DOHH2 (cell line): ENCODE results near the gene PPP1R18.
A peak's percentile ranks its signal among the peaks of the same experiment; 100 is the strongest.
"Not testable (repeated sequence)": the region's sequence is repeated elsewhere in the genome, so short reads cannot be mapped to it uniquely, and the experiment has no call there.

Experiments used
- H3F3A ChIP-seq: fragments of 200-600 bp; sonication (generic), shearing (Covaris generic); 2 replicates; pipeline ENCODE4 v1.6.0; 2016; ENCODE audit warnings: antibody characterized with exemption, mild to moderate bottlenecking; ENCODE audit not compliant: control insufficient read depth, insufficient read depth
- H3K27ac ChIP-seq: fragments of 200-600 bp; sonication (generic); 2 replicates; pipeline ENCODE4 v1.5.1; 2014; ENCODE audit warnings: low read depth, mild to moderate bottlenecking, low read length, moderate library complexity
- H3K27me3 ChIP-seq: fragments of 200-600 bp; sonication (generic); 2 replicates; pipeline ENCODE4 v1.6.1; 2014; ENCODE audit warnings: mild to moderate bottlenecking, low read length, mixed read lengths; ENCODE audit not compliant: control insufficient read depth
- H3K36me3 ChIP-seq: fragments of 200-600 bp; sonication (generic); 2 replicates; pipeline ENCODE4 v1.6.1; 2014; ENCODE audit warnings: mild to moderate bottlenecking, low read length, moderate library complexity, mixed read lengths; ENCODE audit not compliant: control insufficient read depth
- H3K4me1 ChIP-seq: fragments of 200-600 bp; sonication (generic); 2 replicates; pipeline ENCODE4 v1.6.1; 2014; ENCODE audit warnings: mild to moderate bottlenecking, low read length, mixed read lengths; ENCODE audit not compliant: control insufficient read depth
- H3K4me2 ChIP-seq: fragments of 200-600 bp; sonication (generic); 2 replicates; pipeline ENCODE4 v1.6.0; 2014; ENCODE audit warnings: mild to moderate bottlenecking, low read length, moderate library complexity
- H3K4me3 ChIP-seq: fragments of 200-600 bp; sonication (generic); 2 replicates; pipeline ENCODE4 v1.5.1; 2014; ENCODE audit warnings: mild to moderate bottlenecking, low read length, mixed read lengths
- H3K79me2 ChIP-seq: fragments of 200-600 bp; sonication (generic); 2 replicates; pipeline ENCODE4 v1.6.1; 2014; ENCODE audit warnings: mild to moderate bottlenecking, low read length, mixed read lengths; ENCODE audit not compliant: control insufficient read depth
- H3K9me2 ChIP-seq: fragments of 200-600 bp; sonication (generic); replicated peaks from 2 replicates; pipeline ENCODE4 v1.6.1; 2014; ENCODE audit warnings: mild to moderate bottlenecking, low read length, mixed read lengths; ENCODE audit not compliant: control insufficient read depth
- H3K9me3 ChIP-seq: fragments of 200-600 bp; sonication (generic); 2 replicates; pipeline ENCODE4 v1.6.1; 2014; ENCODE audit warnings: antibody characterized with exemption, low read length, mixed read lengths; ENCODE audit not compliant: control insufficient read depth, insufficient read depth
- H4K20me1 ChIP-seq: fragments of 200-600 bp; sonication (generic); 2 replicates; pipeline ENCODE4 v1.6.0; 2014; ENCODE audit warnings: low read depth, mild to moderate bottlenecking, antibody characterized with exemption, low read length, moderate library complexity; ENCODE audit not compliant: control insufficient read depth, insufficient read depth
- EZH2phosphoT487 ChIP-seq: fragments of 200-600 bp; sonication (generic); IDR thresholded peaks from 2 replicates; pipeline ENCODE4 v1.6.1; 2017; ENCODE audit warnings: borderline replicate concordance, mild to moderate bottlenecking, antibody characterized with exemption, low read length, moderate library complexity, mixed read lengths
- TF ChIP-seq, protein P1 (sequence below): fragments of 200-600 bp; sonication (generic); IDR thresholded peaks from one replicate; pipeline ENCODE4 v1.5.1; 2014; ENCODE audit warnings: antibody characterized with exemption, mild to moderate bottlenecking, low read depth, low read length; ENCODE audit not compliant: poor library complexity, severe bottlenecking

Gene PPP1R18

DNA sequence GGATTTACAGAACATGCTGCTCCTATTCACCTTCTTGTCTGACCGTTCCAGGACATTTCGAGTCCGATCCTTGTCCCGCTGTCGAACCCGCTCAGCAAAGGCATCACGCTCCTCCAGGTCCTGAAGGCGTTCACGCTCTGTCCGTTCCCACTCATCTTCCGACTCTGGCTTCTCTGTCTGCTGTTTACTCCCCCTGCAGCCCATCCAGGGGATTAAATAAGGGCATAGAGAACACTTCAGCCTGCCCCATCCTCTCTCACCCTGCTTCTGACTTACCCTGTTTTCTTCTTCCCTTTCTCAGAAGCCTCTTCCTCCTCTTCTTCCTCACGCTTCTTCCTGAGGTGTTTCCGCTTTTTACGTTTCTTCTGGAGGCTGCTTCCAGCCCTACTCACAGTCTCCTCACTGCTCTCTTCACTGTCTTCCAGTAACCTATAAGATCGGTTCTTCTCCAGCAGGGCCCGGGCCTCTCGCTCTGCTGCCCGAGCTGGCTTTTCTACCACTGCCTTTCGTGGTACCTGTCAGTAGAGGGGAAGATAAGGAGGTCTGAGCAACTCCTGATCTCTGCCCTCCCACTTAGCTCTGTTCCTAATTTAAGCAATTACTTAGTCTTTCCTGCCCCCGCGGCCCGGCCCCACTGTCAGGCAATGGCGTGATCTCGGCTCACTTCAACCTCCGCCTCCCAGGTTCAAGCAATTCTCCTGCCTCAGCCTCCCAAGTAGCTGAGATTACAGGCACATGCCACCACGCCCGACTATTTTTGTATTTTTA, 15.5 kb downstream of the PPP1R18 start:
- TF ChIP-seq, protein P1, sequence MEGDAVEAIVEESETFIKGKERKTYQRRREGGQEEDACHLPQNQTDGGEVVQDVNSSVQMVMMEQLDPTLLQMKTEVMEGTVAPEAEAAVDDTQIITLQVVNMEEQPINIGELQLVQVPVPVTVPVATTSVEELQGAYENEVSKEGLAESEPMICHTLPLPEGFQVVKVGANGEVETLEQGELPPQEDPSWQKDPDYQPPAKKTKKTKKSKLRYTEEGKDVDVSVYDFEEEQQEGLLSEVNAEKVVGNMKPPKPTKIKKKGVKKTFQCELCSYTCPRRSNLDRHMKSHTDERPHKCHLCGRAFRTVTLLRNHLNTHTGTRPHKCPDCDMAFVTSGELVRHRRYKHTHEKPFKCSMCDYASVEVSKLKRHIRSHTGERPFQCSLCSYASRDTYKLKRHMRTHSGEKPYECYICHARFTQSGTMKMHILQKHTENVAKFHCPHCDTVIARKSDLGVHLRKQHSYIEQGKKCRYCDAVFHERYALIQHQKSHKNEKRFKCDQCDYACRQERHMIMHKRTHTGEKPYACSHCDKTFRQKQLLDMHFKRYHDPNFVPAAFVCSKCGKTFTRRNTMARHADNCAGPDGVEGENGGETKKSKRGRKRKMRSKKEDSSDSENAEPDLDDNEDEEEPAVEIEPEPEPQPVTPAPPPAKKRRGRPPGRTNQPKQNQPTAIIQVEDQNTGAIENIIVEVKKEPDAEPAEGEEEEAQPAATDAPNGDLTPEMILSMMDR = peak; percentile 28
- no peak for TF ChIP-seq EZH2phosphoT487
- Histone ChIP-seq H3K27me3 (no peaks in the 10 kb centered on the region), H3K9me2 (no peaks in the 10 kb centered on the region), H3K36me3 (peaks cover 38% of the 10 kb centered on the region), H3K4me2 (peak overlapping the region; percentile 68; the same call in 1 of the 2 replicates), H3K4me1 (peaks cover 25% of the 10 kb centered on the region), H3K27ac (no peak overlapping the region), H3K4me3 (0 out of 2 replicates have a peak overlapping the region, but pooled peaks have one; percentile 90), H3K79me2 (peaks cover 26% of the 10 kb centered on the region), H4K20me1 (no peaks in the 10 kb centered on the region), H3F3A (peaks cover 14% of the 10 kb centered on the region), H3K9me3 (no peaks in the 10 kb centered on the region)

DNA sequence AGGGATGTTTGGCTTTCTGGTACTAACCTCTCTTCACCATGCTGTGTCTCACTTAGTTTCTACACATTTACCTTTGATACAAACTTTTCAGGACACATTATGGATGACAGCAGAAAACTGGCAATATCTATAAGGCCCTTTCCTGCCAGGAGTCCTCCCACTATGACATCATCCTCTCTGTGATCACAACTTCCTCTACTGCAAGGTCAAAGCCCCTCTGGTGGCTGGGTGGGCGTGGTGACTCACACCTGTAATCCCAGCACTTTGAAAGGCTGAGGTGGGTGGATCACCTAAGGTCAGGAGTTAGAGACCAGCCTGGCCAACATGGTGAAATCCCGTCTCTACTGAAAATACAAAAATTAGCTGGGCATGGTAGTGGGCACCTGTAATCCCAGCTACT, 20.1 kb downstream of the PPP1R18 start:
- not testable (repeated sequence) for H3K27me3 ChIP-seq, H3K9me2 ChIP-seq, H3K4me2 ChIP-seq, H3K4me1 ChIP-seq, H3F3A ChIP-seq, H4K20me1 ChIP-seq, H3K9me3 ChIP-seq, H3K27ac ChIP-seq, H3K4me3 ChIP-seq
- Histone ChIP-seq H3K79me2 (peaks cover 10% of the 10 kb centered on the region), H3K36me3 (peaks cover 70% of the 10 kb centered on the region)

DNA sequence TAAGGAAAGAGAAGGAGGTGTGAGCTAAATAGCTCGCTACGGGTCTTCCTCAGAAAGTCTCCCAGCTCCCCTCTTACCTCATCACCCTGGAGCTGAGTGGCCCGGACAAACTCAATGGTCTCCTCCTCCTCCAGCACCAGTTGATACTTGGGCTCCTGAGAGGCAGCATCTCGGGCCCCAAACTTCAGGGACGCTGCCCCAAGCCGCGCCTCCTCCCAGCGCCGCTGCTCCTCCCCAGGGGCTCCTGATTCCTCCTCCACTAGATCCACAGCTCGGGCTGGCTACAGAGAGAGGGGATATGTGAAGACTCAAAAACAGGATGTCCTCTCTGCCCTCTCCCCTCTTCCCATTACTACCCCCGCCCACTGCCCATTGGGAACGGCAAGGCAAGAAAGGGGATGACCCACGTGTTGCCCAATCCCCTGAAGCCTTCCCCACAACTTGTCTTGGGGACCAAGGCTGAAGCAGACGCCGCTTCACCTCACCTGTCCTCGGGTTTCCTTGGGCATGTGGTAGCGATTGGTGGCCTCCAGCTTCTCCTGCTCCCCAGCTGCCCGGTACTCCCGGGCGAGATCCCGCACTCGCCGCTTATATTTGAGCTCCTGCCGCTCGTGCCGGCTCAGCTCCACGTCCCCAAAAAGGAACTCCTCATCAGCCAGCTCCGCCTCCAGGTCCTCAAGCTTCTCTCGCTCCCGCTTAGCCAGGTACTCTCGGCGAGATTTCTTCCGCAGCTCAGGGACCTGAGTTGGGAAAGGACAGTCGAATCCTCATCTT, 21.3 kb downstream of the PPP1R18 start:
- no peaks in the 10 kb centered on the region; the same call in 1 of the 2 replicates for H3K79me2 ChIP-seq
- H3K9me2 ChIP-seq = no peaks in the 10 kb centered on the region
- no peaks in the 10 kb centered on the region for H4K20me1 ChIP-seq
- H3F3A ChIP-seq = no peaks in the 10 kb centered on the region
- no peak overlapping the region for H3K4me2 ChIP-seq
- H3K27me3 ChIP-seq = no peaks in the 10 kb centered on the region
- H3K4me3 ChIP-seq = no peak overlapping the region
- H3K27ac ChIP-seq = no peak overlapping the region
- peaks cover 64% of the 10 kb centered on the region for H3K36me3 ChIP-seq
- H3K9me3 ChIP-seq = no peaks in the 10 kb centered on the region
- no peaks in the 10 kb centered on the region for H3K4me1 ChIP-seq
- TF ChIP-seq EZH2phosphoT487 = no peak
- TF ChIP-seq, protein P1 = no peak

DNA sequence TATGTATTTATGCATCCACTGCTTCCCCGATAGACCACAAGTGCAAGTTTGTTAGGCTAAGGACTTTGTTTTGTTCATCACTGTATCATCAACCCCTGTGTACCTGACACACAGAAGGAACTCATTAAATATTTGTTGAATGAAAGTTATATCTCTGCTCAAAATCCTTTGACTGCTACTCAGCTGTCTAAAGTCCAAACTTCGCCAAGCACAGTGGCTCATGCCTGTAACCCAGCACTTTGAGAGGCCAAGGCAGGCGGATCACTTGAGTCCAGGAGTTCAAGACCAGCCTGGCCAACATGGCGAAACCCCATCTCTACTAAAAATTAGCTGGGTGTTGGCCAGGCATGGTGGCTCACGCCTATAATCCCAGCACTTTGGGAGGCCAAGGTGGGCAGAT, 28.5 kb downstream of the PPP1R18 start:
- not testable (repeated sequence) for H3K27ac ChIP-seq, H3K4me1 ChIP-seq, H3K9me3 ChIP-seq, H3F3A ChIP-seq, H3K4me3 ChIP-seq, H3K4me2 ChIP-seq, H3K27me3 ChIP-seq, H3K79me2 ChIP-seq, H3K9me2 ChIP-seq, H4K20me1 ChIP-seq
- peaks cover 77% of the 10 kb centered on the region for H3K36me3 ChIP-seq
